CD4-positive, alpha-beta T cell treated with Interleukin-1 beta for 1 hour (primary cell): ENCODE data around the gene CD300LF.

Experiments
- DNase-seq, 2 donors: peaks; one replicate each; pipeline ENCODE4 v3.0.0-alpha.2; 2020 to 2022

CD300LF gene

GRCh38 chr17:74682471-74683190, 30.1 kb downstream of the CD300LF start:
- DNase-seq = no peak

DNA sequence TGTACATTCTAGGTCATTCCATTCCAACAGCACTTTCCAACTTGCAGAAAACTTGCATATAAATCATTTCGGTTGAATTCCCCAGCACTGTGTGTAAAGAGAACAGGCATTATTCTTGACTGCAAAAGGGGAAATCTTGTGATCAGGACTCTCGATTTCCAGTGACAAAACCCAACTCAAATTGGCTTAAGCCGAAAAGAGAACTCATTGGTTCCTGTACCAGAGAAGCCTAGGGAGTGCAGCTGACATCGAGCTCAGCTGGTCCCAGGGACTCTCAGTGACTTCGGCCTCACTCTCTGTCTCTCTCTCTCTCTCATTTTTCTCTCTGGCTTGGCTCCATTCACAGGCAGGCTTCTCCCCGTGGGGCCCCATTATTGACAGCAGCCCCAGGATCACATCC, 30.7 kb downstream of the CD300LF start:
- DNase-seq = no peak

GRCh38 chr17:74680941-74681340, 31.8 kb downstream of the CD300LF start:
- DNase-seq = no peak

DNA sequence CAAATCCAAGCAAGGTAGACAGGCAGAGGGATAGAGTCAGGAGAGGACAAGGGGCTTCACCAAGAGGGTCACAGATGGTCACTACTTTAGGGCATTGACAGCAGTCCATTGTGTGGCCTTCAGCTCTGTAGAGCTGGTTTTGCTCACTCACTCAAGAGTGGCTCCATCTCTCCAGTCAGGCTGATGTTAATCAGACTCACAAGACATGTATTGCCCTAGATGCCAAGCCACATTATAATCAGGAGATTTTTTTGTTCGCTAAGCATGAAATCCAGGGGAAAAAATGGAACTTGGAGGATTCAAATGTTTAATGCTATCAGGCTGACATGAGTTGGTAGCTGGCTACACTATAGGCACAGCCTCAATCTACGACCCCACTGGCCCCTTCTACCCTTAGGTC, 32.5 kb downstream of the CD300LF start:
- DNase-seq = no peak

- DNase-seq = no peak
Measured at GRCh38 chr17:74679374-74679773, 33.3 kb downstream of the CD300LF start.

GRCh38 chr17:74678541-74678940, 34.2 kb downstream of the CD300LF start:
- no peak for DNase-seq

DNA sequence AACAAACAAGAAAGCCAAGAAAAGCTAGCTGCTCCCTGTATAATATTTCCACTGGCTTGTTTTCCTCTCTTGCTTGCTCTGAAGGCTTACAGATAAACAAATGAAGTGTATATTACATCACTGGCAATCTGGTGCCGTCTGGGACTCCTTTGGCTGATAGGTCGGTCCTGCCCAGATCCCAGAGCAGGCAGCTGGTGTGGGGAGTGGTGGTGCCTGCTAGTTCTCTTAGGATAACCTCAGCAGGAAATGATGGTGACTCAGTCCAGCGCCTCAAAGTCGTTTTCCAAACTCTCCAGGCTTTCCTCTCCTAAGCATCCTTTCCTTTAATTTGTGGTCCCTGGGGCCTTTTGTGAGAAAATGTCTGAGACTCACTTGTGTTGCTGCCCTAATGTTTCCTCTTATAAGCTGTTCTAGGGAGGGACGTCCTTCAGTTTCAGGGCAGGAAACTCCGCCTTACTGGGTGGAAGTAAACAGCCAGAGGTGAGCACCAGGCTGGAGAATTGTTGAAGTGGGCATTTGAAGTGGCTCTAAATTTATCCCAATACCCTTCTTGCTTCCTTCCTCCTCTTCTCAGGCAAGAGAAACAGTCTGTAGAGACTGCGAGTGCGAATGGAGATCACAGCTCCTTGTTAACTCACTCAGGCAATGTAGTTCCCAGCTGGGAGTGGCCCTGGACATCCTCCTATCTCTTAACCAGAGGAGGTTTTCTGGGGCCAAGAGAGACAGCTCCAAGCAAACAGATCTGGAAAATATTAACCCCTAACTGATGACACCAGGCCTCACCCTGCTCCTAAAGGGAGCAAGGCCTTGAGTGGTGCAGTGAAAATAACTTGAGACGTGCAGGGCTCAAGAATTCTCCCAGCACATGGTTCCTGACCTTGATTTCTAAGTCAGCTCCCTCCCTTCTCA, 34.9 kb downstream of the CD300LF start:
- no peak for DNase-seq

GRCh38 chr17:74671031-74671771, 41.5 kb downstream of the CD300LF start:
- peak; percentile 72 to 75 for DNase-seq

GRCh38 chr17:74670329-74670728, 42.4 kb downstream of the CD300LF start:
- no peak for DNase-seq

- DNase-seq = no peak
Measured at GRCh38 chr17:74663561-74663960, 49.2 kb downstream of the CD300LF start.

DNA sequence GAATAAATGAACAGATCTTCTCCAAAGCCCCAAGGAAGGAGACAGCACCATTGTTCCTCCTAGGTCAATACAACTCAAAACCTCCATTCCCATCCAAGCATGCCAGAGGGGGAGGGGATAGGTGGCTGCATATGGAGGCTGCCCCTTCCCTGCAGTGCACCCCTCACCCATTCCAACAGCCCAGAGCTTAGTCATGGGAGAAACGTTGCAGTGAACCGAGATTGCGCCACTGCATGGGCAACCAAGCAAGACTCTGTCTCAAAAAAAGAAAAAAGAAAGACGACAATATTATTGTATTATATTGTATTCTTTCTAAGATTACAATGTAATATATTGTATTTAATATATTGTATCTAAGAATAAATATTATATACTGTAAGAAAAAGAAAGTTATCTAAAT, 52.8 kb downstream of the CD300LF start:
- DNase-seq = no peak

DNA sequence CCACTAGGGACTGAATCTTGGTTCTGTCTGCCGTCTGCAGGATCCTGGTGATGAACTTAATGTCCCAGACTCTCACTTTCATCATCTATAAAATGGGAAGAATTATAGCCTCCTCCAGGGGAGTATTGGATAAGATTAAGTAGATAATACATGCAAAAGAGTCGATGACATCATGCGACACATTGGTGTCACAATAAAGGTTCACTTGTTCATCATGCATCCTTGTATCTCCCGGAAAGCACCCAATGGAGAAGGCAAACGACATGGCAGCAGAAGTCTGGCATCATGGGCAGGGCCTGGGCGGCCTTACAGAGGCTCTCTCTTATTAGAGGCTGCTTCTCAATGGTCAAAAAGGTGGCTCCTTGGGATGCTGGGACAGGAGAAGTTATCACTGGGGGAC, 54.1 kb downstream of the CD300LF start:
- DNase-seq = no peak

DNA sequence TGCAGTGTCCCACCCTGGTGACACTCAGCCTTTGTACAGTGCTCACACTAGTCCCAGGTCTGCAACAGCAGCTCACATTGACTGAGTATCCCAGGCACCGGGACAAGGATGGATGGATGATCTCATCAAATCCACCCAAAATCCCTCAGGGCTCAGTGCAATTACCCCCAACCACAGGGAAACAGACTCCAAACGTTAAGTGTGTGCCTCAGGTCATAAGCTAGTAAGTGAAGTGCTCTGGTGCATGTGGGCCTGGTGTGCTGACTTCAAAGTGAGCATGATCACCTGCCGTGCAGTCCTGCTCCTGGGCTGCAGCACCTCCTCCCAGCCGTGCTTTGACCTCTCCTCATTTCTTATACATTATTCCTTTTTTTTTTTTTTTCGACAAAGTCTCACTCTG, 58.0 kb downstream of the CD300LF start:
- no peak for DNase-seq

GRCh38 chr17:74652020-74652419, 60.7 kb downstream of the CD300LF start:
- DNase-seq = no peak

GRCh38 chr17:74649909-74650308, 62.8 kb downstream of the CD300LF start:
- DNase-seq = no peak

- no peak for DNase-seq
Measured at GRCh38 chr17:74647871-74648672, 64.7 kb downstream of the CD300LF start.

DNA sequence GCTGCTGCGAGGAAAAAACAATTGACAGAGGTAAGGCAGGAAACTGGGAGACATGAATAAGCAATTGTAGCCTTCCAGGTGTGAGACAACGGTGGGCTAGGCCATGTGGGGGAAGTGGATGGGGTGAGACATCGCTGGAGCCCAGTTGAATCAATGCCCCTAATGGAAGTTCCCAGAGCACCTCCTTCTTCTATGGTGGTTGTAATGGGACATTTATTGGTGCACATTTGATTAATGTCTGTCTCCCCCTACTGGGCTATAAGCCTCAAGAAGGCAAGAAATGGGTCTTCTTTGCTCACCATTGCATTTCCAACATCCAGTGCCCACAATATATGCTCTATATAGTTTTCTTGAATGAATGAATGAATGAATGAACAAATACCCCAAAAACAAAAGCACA, 66.5 kb downstream of the CD300LF start:
- peak in 1 of 2 donors; percentile 16 for DNase-seq

DNA sequence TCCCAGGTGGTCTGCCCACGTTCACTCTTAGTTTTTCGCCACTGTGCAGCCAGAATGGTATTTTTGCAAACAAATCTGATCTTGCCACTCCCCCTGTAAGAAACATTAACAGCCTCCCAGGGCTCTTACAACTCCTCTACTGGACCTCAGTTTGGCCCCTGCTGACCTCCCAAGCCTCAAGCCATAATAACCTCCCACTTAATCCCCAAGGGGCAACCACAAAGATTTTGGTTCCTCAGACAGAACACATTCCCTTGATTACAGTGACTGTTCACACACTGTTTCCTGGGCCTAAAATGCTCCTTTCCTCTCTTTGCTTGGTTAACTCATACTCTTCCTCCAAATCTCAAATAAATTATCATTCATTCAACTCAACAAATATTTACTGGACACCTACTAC, 67.7 kb downstream of the CD300LF start:
- no peak for DNase-seq

DNA sequence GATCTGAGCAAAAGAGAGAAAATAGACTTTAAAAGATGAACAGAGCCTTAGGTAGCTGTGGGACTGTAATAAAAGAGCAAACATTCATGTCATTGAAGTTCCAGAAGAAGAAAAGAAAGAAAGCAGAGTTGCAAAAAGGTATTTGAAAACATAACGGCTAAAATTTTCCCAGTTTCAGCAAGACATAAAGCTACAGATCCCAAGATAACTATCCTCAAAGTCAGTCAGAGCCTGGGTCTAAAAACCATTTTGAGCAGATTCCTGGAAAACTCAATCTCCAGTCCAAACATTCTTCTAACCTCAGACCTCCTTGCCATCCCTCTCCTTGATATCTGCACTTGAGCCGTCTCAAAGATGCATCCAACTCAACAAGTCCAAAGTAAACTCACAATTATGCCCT, 68.3 kb downstream of the CD300LF start:
- no peak for DNase-seq
